PFSK-1 (cell line): Measurements from ENCODE around the gene C1QC.

Source experiments
- FOXP2 ChIP-seq: optimal IDR thresholded peaks from 2 replicates; pipeline ENCODE3; 2011; ENCODE audit warnings: borderline replicate concordance, control low read depth, inconsistent platforms; ENCODE audit not compliant: insufficient read depth; ENCODE audit errors: extremely low read length, extremely low read depth
- POLR2AphosphoS5 ChIP-seq: IDR thresholded peaks from 2 replicates; pipeline ENCODE4 v1.6.1; 2012; ENCODE audit warnings: low read depth, mild to moderate bottlenecking, control low read depth, low read length, moderate library complexity
- REST ChIP-seq, 2 experiments: IDR thresholded peaks; 2 replicates each; pipeline versions ENCODE4 v1.6.1 to v1.8.0; 2011 to 2012; ENCODE audit warnings: low read depth in 2 of 2, low read length in 2 of 2, control low read depth in 1 of 2, inconsistent platforms in 1 of 2, mild to moderate bottlenecking in 1 of 2, moderate library complexity in 1 of 2; ENCODE audit not compliant: insufficient read depth in 1 of 2
- SIN3A ChIP-seq: IDR thresholded peaks from 2 replicates; pipeline ENCODE4 v1.6.1; 2012; ENCODE audit warnings: mild to moderate bottlenecking, low read length, moderate library complexity, borderline replicate concordance; ENCODE audit not compliant: insufficient read depth
- TAF1 ChIP-seq: IDR thresholded peaks from 2 replicates; pipeline ENCODE4 v1.6.1; 2012; ENCODE audit warnings: low read length, control low read depth, borderline replicate concordance; ENCODE audit not compliant: insufficient read depth

Gene C1QC

GRCh38 chr1:22662318-22662717 is 18.9 kb downstream of the C1QC start:
- TF ChIP-seq TAF1 = no peak
- no peak for TF ChIP-seq REST (IDR thresholded peaks at IDR 0.05; ENCODE audit: insufficient read depth in 1 of 2, low read depth in 2 of 2, low read length in 2 of 2)
- TF ChIP-seq SIN3A = no peak
- TF ChIP-seq FOXP2 = no peak
- TF ChIP-seq POLR2AphosphoS5 = no peak

- TF ChIP-seq SIN3A (no peak), FOXP2 (no peak), POLR2AphosphoS5 (no peak), TAF1 (no peak), REST (IDR thresholded peaks at IDR 0.05; ENCODE audit: insufficient read depth in 1 of 2, low read depth in 2 of 2, low read length in 2 of 2) (no peak)
Measured at GRCh38 chr1:22662986-22663408, 19.6 kb downstream of the C1QC start.

GRCh38 chr1:22665752-22666151 is 22.3 kb downstream of the C1QC start:
- no peak for TF ChIP-seq FOXP2
- TF ChIP-seq TAF1 = no peak

- TF ChIP-seq SIN3A (no peak), REST (IDR thresholded peaks at IDR 0.05; ENCODE audit: insufficient read depth in 1 of 2, low read depth in 2 of 2, low read length in 2 of 2) (no peak), POLR2AphosphoS5 (no peak), TAF1 (no peak), FOXP2 (no peak)
Measured at GRCh38 chr1:22666412-22666811, 23.0 kb downstream of the C1QC start.

- TF ChIP-seq REST (IDR thresholded peaks at IDR 0.05; ENCODE audit: insufficient read depth in 1 of 2, low read depth in 2 of 2, low read length in 2 of 2) (no peak), SIN3A (no peak), FOXP2 (no peak), POLR2AphosphoS5 (no peak), TAF1 (no peak)
Measured at GRCh38 chr1:22670352-22670975, 27.0 kb downstream of the C1QC start.
